Smooth muscle cell (in vitro differentiated cells): Measurements from ENCODE around the gene IER3. TPM values are rescaled to one million over a fixed set of nuclear protein-coding genes. Genes with fewer than 3 reads are reported as not detected.
A peak's percentile ranks its signal among the peaks of the same experiment; 100 is the strongest.
"Not testable (repeated sequence)": the region's sequence is repeated elsewhere in the genome, so short reads cannot be mapped to it uniquely, and the experiment has no call there.

ENCODE experiments used
- DNase-seq: peaks from one replicate; lab custom pipeline; 2025; ENCODE audit not compliant: unreplicated experiment; lab: John Stamatoyannopoulos, UW
- H2AFZ ChIP-seq: fragments of 200-600 bp; sonication (generic); 2 replicates; pipeline ENCODE4 v1.6.0; 2016; ENCODE audit warnings: antibody characterized with exemption, low read depth, mild to moderate bottlenecking
- H3F3A ChIP-seq: fragments of 200-600 bp; sonication (generic); 2 replicates; pipeline ENCODE4 v1.6.0; 2017; ENCODE audit warnings: antibody characterized with exemption, low read depth
- H3K27ac ChIP-seq: fragments of 200-600 bp; sonication (generic); 2 replicates; pipeline ENCODE4 v1.5.1; 2016; ENCODE audit warnings: low read depth, mild to moderate bottlenecking
- H3K27me3 ChIP-seq: fragments of 200-600 bp; sonication (generic); 2 replicates; pipeline ENCODE4 v1.6.1; 2016; ENCODE audit warnings: low read depth, mild to moderate bottlenecking
- H3K36me3 ChIP-seq: fragments of 200-600 bp; sonication (generic); 2 replicates; pipeline ENCODE4 v1.5.1; 2016; ENCODE audit warnings: low read depth
- H3K4me1 ChIP-seq: fragments of 200-600 bp; sonication (generic); 2 replicates; pipeline ENCODE4 v1.5.1; 2016; ENCODE audit warnings: low read depth
- H3K4me2 ChIP-seq: fragments of 200-600 bp; sonication (generic); 2 replicates; pipeline ENCODE4 v1.6.0; 2016; ENCODE audit warnings: mild to moderate bottlenecking
- H3K4me3 ChIP-seq: fragments of 200-600 bp; sonication (generic); 2 replicates; pipeline ENCODE4 v1.5.1; 2016; ENCODE audit warnings: mild to moderate bottlenecking
- H3K79me2 ChIP-seq: fragments of 200-600 bp; sonication (generic); 2 replicates; pipeline ENCODE4 v1.6.0; 2016; ENCODE audit warnings: low read depth, mild to moderate bottlenecking
- H3K9ac ChIP-seq: fragments of 200-600 bp; sonication (generic); 2 replicates; pipeline ENCODE4 v1.6.0; 2016; ENCODE audit warnings: low read depth
- H3K9me3 ChIP-seq: fragments of 200-600 bp; sonication (generic); replicated peaks from 2 replicates; pipeline ENCODE4 v1.5.1; 2016; ENCODE audit warnings: low read depth
- H4K20me1 ChIP-seq: fragments of 200-600 bp; sonication (generic); 2 replicates; pipeline ENCODE4 v1.6.0; 2016; ENCODE audit warnings: low read depth
- WGBS: methylation state at CpG from one replicate; pipeline ENCODE4 v1.1.7; 2016; ENCODE audit warnings: low lambda C conversion rate; 5-methylcytosine and 5-hydroxymethylcytosine counted together
- polyA plus RNA-seq: library from polyadenylated mRNA; unstranded; fragments of >200 nt; fragmentation: Nextera tagmentation; extraction: Ambion mirVana; gene quantifications from 2 replicates; pipeline ENCODE4 v1.2.1, GENCODE V29; 2016
- total RNA-seq: library from RNA; depleted of rRNA; stranded (reverse); fragments of >200 nt; gene quantifications from 2 replicates; pipeline ENCODE4 v1.2.3, GENCODE V29; 2014
- TF ChIP-seq, protein P1 (sequence below): fragments of 200-600 bp; sonication (generic); IDR thresholded peaks from 2 replicates; pipeline ENCODE4 v1.5.1; 2017; ENCODE audit warnings: borderline replicate concordance, mild to moderate bottlenecking, antibody characterized with exemption; ENCODE audit not compliant: insufficient read depth, poor library complexity, severe bottlenecking

Gene IER3
- total and polyA plus RNA-seq, 2 experiments from 2014 or later: 736 to 811 TPM

DNA sequence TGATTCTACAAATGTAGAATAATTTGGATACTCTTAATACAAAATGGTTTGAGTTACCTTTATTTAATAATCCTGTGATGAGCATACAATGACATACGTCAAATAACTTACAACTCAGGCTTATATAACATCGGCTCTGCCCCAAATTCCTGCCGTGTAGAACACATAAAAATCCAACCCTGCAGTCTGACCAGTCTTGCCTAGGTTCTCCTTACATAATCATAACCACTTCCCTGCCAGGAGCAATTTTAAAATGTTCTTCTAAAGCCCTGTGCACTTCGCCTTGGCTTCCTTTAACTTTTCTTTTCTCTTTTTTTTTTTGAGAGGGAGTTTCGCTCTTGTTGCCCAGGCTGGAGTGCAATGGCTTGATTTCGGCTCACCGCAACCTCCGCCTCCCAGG lies 16.2 kb upstream of the IER3 start:
- DNase-seq: no peak
- H3K79me2 ChIP-seq: no peaks in the 10 kb centered on the region
- no peak overlapping the region for H3K9ac ChIP-seq
- TF ChIP-seq, protein P1, sequence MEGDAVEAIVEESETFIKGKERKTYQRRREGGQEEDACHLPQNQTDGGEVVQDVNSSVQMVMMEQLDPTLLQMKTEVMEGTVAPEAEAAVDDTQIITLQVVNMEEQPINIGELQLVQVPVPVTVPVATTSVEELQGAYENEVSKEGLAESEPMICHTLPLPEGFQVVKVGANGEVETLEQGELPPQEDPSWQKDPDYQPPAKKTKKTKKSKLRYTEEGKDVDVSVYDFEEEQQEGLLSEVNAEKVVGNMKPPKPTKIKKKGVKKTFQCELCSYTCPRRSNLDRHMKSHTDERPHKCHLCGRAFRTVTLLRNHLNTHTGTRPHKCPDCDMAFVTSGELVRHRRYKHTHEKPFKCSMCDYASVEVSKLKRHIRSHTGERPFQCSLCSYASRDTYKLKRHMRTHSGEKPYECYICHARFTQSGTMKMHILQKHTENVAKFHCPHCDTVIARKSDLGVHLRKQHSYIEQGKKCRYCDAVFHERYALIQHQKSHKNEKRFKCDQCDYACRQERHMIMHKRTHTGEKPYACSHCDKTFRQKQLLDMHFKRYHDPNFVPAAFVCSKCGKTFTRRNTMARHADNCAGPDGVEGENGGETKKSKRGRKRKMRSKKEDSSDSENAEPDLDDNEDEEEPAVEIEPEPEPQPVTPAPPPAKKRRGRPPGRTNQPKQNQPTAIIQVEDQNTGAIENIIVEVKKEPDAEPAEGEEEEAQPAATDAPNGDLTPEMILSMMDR: no peak
- no peaks in the 10 kb centered on the region for H3K9me3 ChIP-seq
- H3K4me1 ChIP-seq: peaks cover 34% of the 10 kb centered on the region
- H2AFZ ChIP-seq: no peak overlapping the region
- no peaks in the 10 kb centered on the region for H3K27me3 ChIP-seq
- peak overlapping the region; percentile 99 for H3K27ac ChIP-seq
- peaks cover 12% of the 10 kb centered on the region for H3F3A ChIP-seq
- no peaks in the 10 kb centered on the region for H4K20me1 ChIP-seq
- WGBS: 83% methylated on average over 8 of the region's 8 CpGs
- no peaks in the 10 kb centered on the region for H3K36me3 ChIP-seq
- H3K4me3 ChIP-seq: no peak overlapping the region
- no peak overlapping the region for H3K4me2 ChIP-seq

DNA sequence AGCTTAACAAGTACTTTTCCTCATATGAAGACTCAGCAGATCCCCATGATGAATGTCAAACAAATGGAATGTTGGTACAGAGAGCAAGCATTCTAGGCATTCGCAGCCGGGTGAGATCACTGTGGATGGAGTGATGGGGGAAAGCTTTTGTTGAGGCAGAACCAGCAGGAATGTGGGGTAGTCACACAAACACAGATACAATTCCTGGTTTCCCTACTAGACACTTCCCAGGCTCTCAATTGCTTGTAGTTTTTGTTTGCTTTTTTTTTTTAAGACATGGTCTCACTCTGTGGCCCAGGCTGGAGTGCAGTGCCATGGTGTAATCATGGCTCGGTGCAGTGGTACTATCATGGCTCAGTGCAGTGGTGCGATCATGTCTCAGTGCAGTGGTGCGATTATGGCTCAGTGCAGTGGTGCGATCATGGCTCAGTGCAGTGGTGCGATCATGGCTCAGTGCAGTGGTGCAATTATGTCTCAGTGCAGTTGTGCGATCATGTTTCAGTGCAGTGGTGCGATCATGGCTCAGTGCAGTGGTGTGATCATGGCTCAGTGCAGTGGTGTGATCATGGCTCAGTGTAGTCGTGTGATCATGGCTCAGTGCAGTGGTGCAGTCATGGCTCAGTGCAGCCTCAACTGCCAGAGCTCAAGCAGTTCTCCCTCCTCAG lies 15.4 kb upstream of the IER3 start:
- H3K79me2 ChIP-seq: no peaks in the 10 kb centered on the region
- H3K4me2 ChIP-seq: peak overlapping the region; percentile 76
- no peaks in the 10 kb centered on the region for H3K9me3 ChIP-seq
- H4K20me1 ChIP-seq: no peaks in the 10 kb centered on the region
- TF ChIP-seq, protein P1: no peak
- H3F3A ChIP-seq: peaks cover 12% of the 10 kb centered on the region
- WGBS: 58% methylated on average over 10 of the region's 10 CpGs
- DNase-seq: no peak
- H3K36me3 ChIP-seq: no peaks in the 10 kb centered on the region
- H3K27me3 ChIP-seq: no peaks in the 10 kb centered on the region
- H3K4me3 ChIP-seq: no peak overlapping the region
- peaks cover 25% of the 10 kb centered on the region for H3K4me1 ChIP-seq
- H3K9ac ChIP-seq: peak overlapping the region; percentile 84
- H2AFZ ChIP-seq: no peak overlapping the region
- H3K27ac ChIP-seq: peak overlapping the region; percentile 99

- Histone ChIP-seq H4K20me1 (no peaks in the 10 kb centered on the region), H3K79me2 (no peaks in the 10 kb centered on the region), H3K4me2 (no peak overlapping the region), H3K9ac (no peak overlapping the region), H3K9me3 (no peaks in the 10 kb centered on the region), H3K27me3 (no peaks in the 10 kb centered on the region), H3K4me3 (no peak overlapping the region), H3F3A (peaks cover 29% of the 10 kb centered on the region), H3K27ac (peak overlapping the region; percentile 36), H3K36me3 (no peaks in the 10 kb centered on the region), H2AFZ (no peak overlapping the region), H3K4me1 (peaks cover 17% of the 10 kb centered on the region)
- WGBS: 97% methylated on average over 1 of the region's 1 CpG
- TF ChIP-seq, protein P1: no peak
- DNase-seq: no peak
Observed at GRCh38 chr6:30757261-30757904, 13.0 kb upstream of the IER3 start.

DNA sequence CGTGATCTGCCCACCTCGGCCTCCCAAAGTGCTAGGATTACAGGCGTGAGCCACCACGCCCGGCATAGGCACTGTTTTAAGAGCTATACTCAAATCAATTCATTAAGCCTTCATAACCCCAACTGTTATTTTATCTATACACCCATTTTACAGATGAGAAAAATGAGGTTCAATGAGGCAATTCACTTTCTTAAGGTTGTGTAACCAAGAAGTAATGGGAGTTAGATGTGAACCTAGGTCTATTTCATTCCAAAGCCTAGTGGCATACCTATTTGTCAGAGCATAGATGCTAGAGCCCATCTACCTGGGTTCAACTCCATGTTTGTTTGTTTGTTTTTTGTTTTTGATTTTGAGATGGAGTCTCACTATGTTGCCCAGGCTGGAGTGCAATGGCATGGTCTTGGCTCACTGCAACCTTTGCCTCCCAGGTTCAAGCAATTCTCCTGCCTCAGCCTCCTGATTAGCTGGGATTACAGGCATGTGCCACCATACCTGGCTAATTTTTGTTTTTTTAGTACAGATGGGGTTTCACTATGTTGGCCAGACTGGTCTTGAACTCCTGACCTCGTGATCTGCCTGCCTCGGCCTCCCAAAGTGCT lies 12.2 kb upstream of the IER3 start:
- Histone ChIP-seq H3F3A (peaks cover 35% of the 10 kb centered on the region), H3K4me1 (peaks cover 24% of the 10 kb centered on the region)
- WGBS: 96% methylated on average over 7 of the region's 7 CpGs
- not testable (repeated sequence) for H3K4me3 ChIP-seq, H3K9ac ChIP-seq, H3K9me3 ChIP-seq, H3K27me3 ChIP-seq, H3K4me2 ChIP-seq, H3K27ac ChIP-seq, H3K36me3 ChIP-seq, DNase-seq, H2AFZ ChIP-seq, H4K20me1 ChIP-seq, H3K79me2 ChIP-seq
